GM12891 (cell line): Measurements from ENCODE around the gene ID1. TPM values are rescaled to one million over a fixed set of nuclear protein-coding genes. Genes with fewer than 3 reads are reported as not detected.

Experiments used
- DNase-seq: peaks from one replicate; pipeline ENCODE4 v3.0.0; 2011; ENCODE audit warnings: low spot score; ENCODE audit not compliant: insufficient read length
- FAIRE-seq: peaks from 2 replicates; lab custom pipeline; 2011; peaks lifted over from hg19 to GRCh38; lab: Jason Lieb, UNC
- PAX5 ChIP-seq: IDR thresholded peaks from 2 replicates; pipeline ENCODE4 v1.6.1; 2011; ENCODE audit warnings: low read length, moderate library complexity, mild to moderate bottlenecking; ENCODE audit not compliant: insufficient read depth, severe bottlenecking
- POLR2A ChIP-seq: IDR thresholded peaks from 2 replicates; pipeline ENCODE4 v1.6.1; 2011; ENCODE audit warnings: low read depth, low read length, control low read depth
- POLR2AphosphoS5 ChIP-seq: IDR thresholded peaks from 2 replicates; pipeline ENCODE4 v1.6.1; 2011; ENCODE audit warnings: low read depth, low read length, control low read depth
- POU2F2 ChIP-seq: IDR thresholded peaks from 2 replicates; pipeline ENCODE4 v1.6.1; 2011; ENCODE audit warnings: low read depth, mild to moderate bottlenecking, control low read depth, low read length, moderate library complexity
- SPI1 ChIP-seq: IDR thresholded peaks from 2 replicates; pipeline ENCODE4 v1.6.1; 2011; ENCODE audit warnings: low read depth, low read length, control low read depth
- TAF1 ChIP-seq: IDR thresholded peaks from 2 replicates; pipeline ENCODE4 v1.6.1; 2011; ENCODE audit warnings: low read depth, low read length, control low read depth
- polyA plus RNA-seq: library from polyadenylated mRNA; unstranded; fragments of >200 nt; gene quantifications from one replicate; pipeline ENCODE4 v1.2.1, GENCODE V29; 2012; ENCODE audit warnings: low read depth, missing spikeins, inconsistent platforms; ENCODE audit not compliant: missing spikeins

ID1 gene
- polyA plus RNA-seq: 0.53 TPM

- DNase-seq (peak; percentile 89), FAIRE-seq (peak; percentile 48)
- TF ChIP-seq SPI1: no peak
- no peak for TF ChIP-seq POLR2A
- no peak for TF ChIP-seq POLR2AphosphoS5
- TF ChIP-seq PAX5: no peak
- no peak for TF ChIP-seq POU2F2
- TF ChIP-seq TAF1: no peak
These were observed at the start of gene ID1 for GRCh38 chr20:31605031-31605901. ID1 (plus strand) TSS chr20:31605289; CDS start chr20:31605388, 99 bp downstream.

- no peak for FAIRE-seq
- TF ChIP-seq POLR2A: no peak
- no peak for TF ChIP-seq POLR2AphosphoS5
- no peak for TF ChIP-seq PAX5
- no peak for TF ChIP-seq POU2F2
- TF ChIP-seq SPI1: no peak
- TF ChIP-seq TAF1: no peak
- DNase-seq: no peak
These were observed 45.4 kb upstream of the ID1 start for GRCh38 chr20:31559704-31560093.

- FAIRE-seq (peak; percentile 66), DNase-seq (peak; percentile 37)
- no peak for TF ChIP-seq POLR2AphosphoS5
- TF ChIP-seq POU2F2: no peak
- no peak for TF ChIP-seq TAF1
- no peak for TF ChIP-seq SPI1
- no peak for TF ChIP-seq POLR2A
- TF ChIP-seq PAX5: no peak
These were observed 44.9 kb upstream of the ID1 start for GRCh38 chr20:31560094-31560745.

- FAIRE-seq (no peak), DNase-seq (no peak)
- TF ChIP-seq POLR2AphosphoS5: 0 out of 2 replicates have a peak, but pooled peaks have one; percentile 13
- no peak for TF ChIP-seq PAX5
These were observed 44.1 kb upstream of the ID1 start for GRCh38 chr20:31560746-31561598.

- TF ChIP-seq POLR2AphosphoS5 (no peak), TAF1 (no peak), POU2F2 (no peak), PAX5 (no peak), SPI1 (no peak), POLR2A (no peak)
- FAIRE-seq (no peak), DNase-seq (no peak)
These were observed 42.8 kb upstream of the ID1 start for GRCh38 chr20:31562241-31562640.

GRCh38 chr20:31564284-31564683 is 40.8 kb upstream of the ID1 start:
- FAIRE-seq: no peak
- TF ChIP-seq PAX5 (no peak), POU2F2 (no peak), TAF1 (no peak)

GRCh38 chr20:31565699-31566318 is 39.3 kb upstream of the ID1 start:
- TF ChIP-seq POLR2A (no peak), SPI1 (no peak), TAF1 (no peak), POU2F2 (no peak)
- DNase-seq: no peak
- FAIRE-seq: no peak

More at GRCh38 chr20:31564284-31564683, 40.8 kb upstream of the ID1 start:
- no peak for DNase-seq

- TF ChIP-seq POLR2A (no peak), SPI1 (no peak), POLR2AphosphoS5 (no peak)
- FAIRE-seq: no peak
These were observed 38.8 kb upstream of the ID1 start for GRCh38 chr20:31566319-31566657.

GRCh38 chr20:31566658-31567379 is 38.3 kb upstream of the ID1 start:
- FAIRE-seq (no peak), DNase-seq (no peak)
- TF ChIP-seq POLR2AphosphoS5 (0 out of 2 replicates have a peak, but pooled peaks have one; percentile 10), POLR2A (no peak)

More at GRCh38 chr20:31566319-31566657, 38.8 kb upstream of the ID1 start:
- no peak for DNase-seq
